Measurements from ENCODE around the gene FAM32A.

The FAM32A gene

GRCh38 chr19:16185123-16185767 lies at the start of gene FAM32A:
Gene FAM32A (plus strand): TSS chr19:16185410. CDS start chr19:16185443, 33 bp downstream.
- DNase-seq (ENCODE audit: low spot score), result peak; percentile 99

- DNase-seq (ENCODE audit: low spot score), result no peak
Observed at GRCh38 chr19:16135430-16136127, 49.6 kb upstream of the FAM32A start.

GRCh38 chr19:16136185-16136999 lies 48.8 kb upstream of the FAM32A start:
- no peak for DNase-seq (ENCODE audit: low spot score)

- DNase-seq (ENCODE audit: low spot score), result no peak
Observed at GRCh38 chr19:16139752-16140151, 45.5 kb upstream of the FAM32A start.

GRCh38 chr19:16141043-16141442 lies 44.2 kb upstream of the FAM32A start:
- DNase-seq (ENCODE audit: low spot score), result no peak

- no peak for DNase-seq (ENCODE audit: low spot score)
Observed at GRCh38 chr19:16142032-16142580, 43.1 kb upstream of the FAM32A start.

GRCh38 chr19:16143399-16144215 lies 41.6 kb upstream of the FAM32A start, which contains the start of gene HSH2D:
Gene HSH2D (plus strand): TSS chr19:16143685. CDS start chr19:16148751, 5,066 bp downstream.
- DNase-seq (ENCODE audit: low spot score), result peak; percentile 85

GRCh38 chr19:16144216-16144581 lies 41.0 kb upstream of the FAM32A start:
- no peak for DNase-seq (ENCODE audit: low spot score)

- no peak for DNase-seq (ENCODE audit: low spot score)
Observed at GRCh38 chr19:16146112-16146511, 39.1 kb upstream of the FAM32A start.

- DNase-seq (ENCODE audit: low spot score), result no peak
Observed at GRCh38 chr19:16148443-16149229, 36.6 kb upstream of the FAM32A start.

GRCh38 chr19:16153582-16154336 lies 31.5 kb upstream of the FAM32A start:
- DNase-seq (ENCODE audit: low spot score), result no peak

GRCh38 chr19:16154557-16154956 lies 30.7 kb upstream of the FAM32A start:
- DNase-seq (ENCODE audit: low spot score), result no peak

- no peak for DNase-seq (ENCODE audit: low spot score)
Observed at GRCh38 chr19:16155128-16155527, 30.1 kb upstream of the FAM32A start.

GRCh38 chr19:16156904-16157303 lies 28.3 kb upstream of the FAM32A start:
- no peak for DNase-seq (ENCODE audit: low spot score)

- DNase-seq (ENCODE audit: low spot score), result no peak
Observed at GRCh38 chr19:16157601-16158000, 27.6 kb upstream of the FAM32A start.

- DNase-seq (ENCODE audit: low spot score), result no peak
Observed at GRCh38 chr19:16159655-16160054, 25.6 kb upstream of the FAM32A start.

- DNase-seq (ENCODE audit: low spot score), result no peak
Observed at GRCh38 chr19:16160445-16160942, 24.7 kb upstream of the FAM32A start.

GRCh38 chr19:16160943-16161560 lies 24.2 kb upstream of the FAM32A start:
- DNase-seq (ENCODE audit: low spot score), result no peak

GRCh38 chr19:16161840-16162239 lies 23.4 kb upstream of the FAM32A start:
- no peak for DNase-seq (ENCODE audit: low spot score)

All from CD4-positive, alpha-beta T cell treated with Interleukin-6 at 100 ng/mL for 8 hours (primary cell).